GM18508 (cell line): ENCODE data around the gene RFC4.

Experiments used
- ATAC-seq: cut with Tn5 transposase; IDR thresholded peaks from one replicate; pipeline ENCODE4 v1.9.1; 2021; ENCODE audit warnings: moderate number of reproducible peaks; ENCODE audit not compliant: insufficient read depth, unreplicated experiment

Gene RFC4

GRCh38 chr3:186757214-186757613 lies 49.1 kb downstream of the RFC4 start:
- no peak for ATAC-seq

GRCh38 chr3:186754871-186755270 lies 51.4 kb downstream of the RFC4 start:
- ATAC-seq: no peak

GRCh38 chr3:186754006-186754405 lies 52.3 kb downstream of the RFC4 start:
- no peak for ATAC-seq

GRCh38 chr3:186751480-186751879 lies 54.8 kb downstream of the RFC4 start:
- ATAC-seq: no peak

GRCh38 chr3:186750316-186750715 lies 56.0 kb downstream of the RFC4 start:
- ATAC-seq: no peak

GRCh38 chr3:186746008-186746407 lies 60.3 kb downstream of the RFC4 start:
- ATAC-seq: no peak

GRCh38 chr3:186743666-186744065 lies 62.6 kb downstream of the RFC4 start:
- no peak for ATAC-seq

- no peak for ATAC-seq
Observed at GRCh38 chr3:186742618-186743380, 63.5 kb downstream of the RFC4 start.
